Measurements from ENCODE around the gene METTL5.

The METTL5 gene

GRCh38 chr2:169803480-169803879 lies 21.2 kb downstream of the METTL5 start:
- H3K36me3 ChIP-seq (ENCODE audit: low read length): peaks cover 40% of the 10 kb centered on the region
- H2AFZ ChIP-seq (ENCODE audit: low read depth, low read length, severe bottlenecking): no peak overlapping the region
- H3K4me2 ChIP-seq (ENCODE audit: low read depth, low read length, poor library complexity, severe bottlenecking): no peak overlapping the region
- no peak overlapping the region for H3K4me3 ChIP-seq (ENCODE audit: insufficient read depth, low read length, poor library complexity, severe bottlenecking)
- peaks cover 51% of the 10 kb centered on the region for H3K79me2 ChIP-seq (ENCODE audit: insufficient read depth, low read length)
- H3K9me3 ChIP-seq (ENCODE audit: insufficient read depth, low read length): no peaks in the 10 kb centered on the region
- H3F3A ChIP-seq (ENCODE audit: insufficient read depth): peaks cover 37% of the 10 kb centered on the region
- H3K9me2 ChIP-seq (replicated peaks; ENCODE audit: insufficient read depth, low read length): no peaks in the 10 kb centered on the region
- H3K9ac ChIP-seq (ENCODE audit: low read length): no peak overlapping the region
- H3K27me3 ChIP-seq (ENCODE audit: low read length): no peaks in the 10 kb centered on the region
- no peaks in the 10 kb centered on the region for H4K20me1 ChIP-seq (ENCODE audit: low read depth, low read length)
- no peak for TF ChIP-seq EZH2phosphoT487 (conservative IDR thresholded peaks at IDR 0.05; ENCODE audit: low read length)
- TF ChIP-seq CTCF (IDR thresholded peaks at IDR 0.05; ENCODE audit: insufficient read depth, low read length, poor library complexity, severe bottlenecking): no peak
- no peak overlapping the region for H3K27ac ChIP-seq (ENCODE audit: low read depth, low read length)

GRCh38 chr2:169798718-169799592 lies 25.8 kb downstream of the METTL5 start, which contains the start of gene SSB:
SSB (plus strand) TSS chr2:169798871; CDS start chr2:169800961, 2,090 bp downstream.
- peak within 1 kb of the TSS; percentile 62 for H3K4me3 ChIP-seq (ENCODE audit: insufficient read depth, low read length, poor library complexity, severe bottlenecking)
- H3K9me2 ChIP-seq (replicated peaks; ENCODE audit: insufficient read depth, low read length): no peaks in the 10 kb centered on the region
- H2AFZ ChIP-seq (ENCODE audit: low read depth, low read length, severe bottlenecking): peak within 1 kb of the TSS; percentile 74
- TF ChIP-seq EZH2phosphoT487 (conservative IDR thresholded peaks at IDR 0.05; ENCODE audit: low read length) (no peak), CTCF (IDR thresholded peaks at IDR 0.05; ENCODE audit: insufficient read depth, low read length, poor library complexity, severe bottlenecking) (no peak)
- H3K4me2 ChIP-seq (ENCODE audit: low read depth, low read length, poor library complexity, severe bottlenecking): peak within 1 kb of the TSS; percentile 91
- no peaks in the 10 kb centered on the region for H4K20me1 ChIP-seq (ENCODE audit: low read depth, low read length)
- H3K27me3 ChIP-seq (ENCODE audit: low read length): no peaks in the 10 kb centered on the region
- H3K36me3 ChIP-seq (ENCODE audit: low read length): peaks cover 14% of the 10 kb centered on the region; the same call in 1 of the 2 replicates
- H3K9ac ChIP-seq (ENCODE audit: low read length): peak within 1 kb of the TSS; percentile 80
- peaks cover 49% of the 10 kb centered on the region for H3K79me2 ChIP-seq (ENCODE audit: insufficient read depth, low read length)
- H3F3A ChIP-seq (ENCODE audit: insufficient read depth): peaks cover 21% of the 10 kb centered on the region
- peak within 1 kb of the TSS; percentile 90 for H3K27ac ChIP-seq (ENCODE audit: low read depth, low read length)
- no peaks in the 10 kb centered on the region for H3K9me3 ChIP-seq (ENCODE audit: insufficient read depth, low read length)

GRCh38 chr2:169798397-169798717 lies 26.3 kb downstream of the METTL5 start:
- Histone ChIP-seq H3K9ac (ENCODE audit: low read length) (peak overlapping the region; percentile 80), H4K20me1 (ENCODE audit: low read depth, low read length) (no peaks in the 10 kb centered on the region), H3K4me3 (ENCODE audit: insufficient read depth, low read length, poor library complexity, severe bottlenecking) (peak overlapping the region; percentile 62), H3K27ac (ENCODE audit: low read depth, low read length) (peak overlapping the region; percentile 90), H3F3A (ENCODE audit: insufficient read depth) (peaks cover 21% of the 10 kb centered on the region), H3K36me3 (ENCODE audit: low read length) (peaks cover 14% of the 10 kb centered on the region; the same call in 1 of the 2 replicates), H3K9me2 (replicated peaks; ENCODE audit: insufficient read depth, low read length) (no peaks in the 10 kb centered on the region), H3K27me3 (ENCODE audit: low read length) (no peaks in the 10 kb centered on the region), H2AFZ (ENCODE audit: low read depth, low read length, severe bottlenecking) (peak overlapping the region; percentile 74), H3K79me2 (ENCODE audit: insufficient read depth, low read length) (peaks cover 43% of the 10 kb centered on the region), H3K4me2 (ENCODE audit: low read depth, low read length, poor library complexity, severe bottlenecking) (peak overlapping the region; percentile 91), H3K9me3 (ENCODE audit: insufficient read depth, low read length) (no peaks in the 10 kb centered on the region)
- no peak for TF ChIP-seq EZH2phosphoT487 (conservative IDR thresholded peaks at IDR 0.05; ENCODE audit: low read length)
- no peak for TF ChIP-seq CTCF (IDR thresholded peaks at IDR 0.05; ENCODE audit: insufficient read depth, low read length, poor library complexity, severe bottlenecking)
